GM23338 (cell line): ENCODE data around the gene STK38L. TPM values are rescaled to one million over a fixed set of nuclear protein-coding genes. Genes with fewer than 3 reads are reported as not detected.

Experiments
- ATAC-seq: fragments of 200-7000 bp; cut with Tn5 transposase; 3 replicates; pipeline ENCODE4 v1.9.1; 2020
- DNase-seq: peaks from one replicate; pipeline ENCODE4 v3.0.0-alpha.2; 2015; ENCODE audit warnings: low spot score
- H2AFZ ChIP-seq: fragments of 200-600 bp; sonication (generic); 2 replicates; pipeline ENCODE4 v1.8.0; 2016; ENCODE audit warnings: antibody characterized with exemption, mild to moderate bottlenecking, moderate library complexity
- H3F3A ChIP-seq: fragments of 200-600 bp; sonication (generic); replicated peaks from 2 replicates; pipeline ENCODE4 v1.8.0; 2017; ENCODE audit warnings: antibody characterized with exemption, mixed run types, low read depth
- H3K27ac ChIP-seq: fragments of 200-600 bp; sonication (generic); 2 replicates; pipeline ENCODE4 v1.6.1; 2016; ENCODE audit warnings: low read depth
- H3K27me3 ChIP-seq: fragments of 200-600 bp; sonication (generic); 2 replicates; pipeline ENCODE4 v1.8.0; 2016; ENCODE audit warnings: mild to moderate bottlenecking, mixed run types, moderate library complexity; ENCODE audit not compliant: insufficient read depth
- H3K36me3 ChIP-seq: fragments of 200-600 bp; sonication (generic); 2 replicates; pipeline ENCODE4 v1.8.0; 2016; ENCODE audit warnings: mild to moderate bottlenecking; ENCODE audit not compliant: insufficient read depth
- H3K4me1 ChIP-seq: fragments of 200-600 bp; sonication (generic); 2 replicates; pipeline ENCODE4 v1.8.0; 2016; ENCODE audit warnings: mild to moderate bottlenecking, moderate library complexity; ENCODE audit not compliant: insufficient read depth
- H3K4me2 ChIP-seq: fragments of 200-600 bp; sonication (generic); 2 replicates; pipeline ENCODE4 v1.7.1; 2017; ENCODE audit warnings: mixed run types
- H3K4me3 ChIP-seq: fragments of 200-600 bp; sonication (generic); 2 replicates; pipeline ENCODE4 v1.6.1; 2016; ENCODE audit warnings: mixed run types
- H3K79me2 ChIP-seq: fragments of 200-600 bp; sonication (generic); replicated peaks from 2 replicates; pipeline ENCODE4 v1.8.0; 2017; ENCODE audit warnings: mild to moderate bottlenecking; ENCODE audit not compliant: insufficient read depth
- H3K9me2 ChIP-seq: fragments of 200-600 bp; sonication (generic); 2 replicates; pipeline ENCODE4 v1.8.0; 2017; ENCODE audit not compliant: insufficient read depth
- H4K20me1 ChIP-seq: fragments of 200-600 bp; sonication (generic); replicated peaks from 2 replicates; pipeline ENCODE4 v1.8.0; 2017; ENCODE audit warnings: mild to moderate bottlenecking; ENCODE audit not compliant: insufficient read depth
- H3K27ac Mint-ChIP-seq: 2 replicates; pipeline ENCODE4 v1.8.0; 2020; ENCODE audit warnings: inconsistent platforms, mild to moderate bottlenecking, moderate library complexity, mixed read lengths
- H3K27me3 Mint-ChIP-seq: 3 replicates; pipeline ENCODE4 v1.8.0; 2022; ENCODE audit warnings: low read depth, mild to moderate bottlenecking, moderate library complexity, mixed read lengths, inconsistent platforms; ENCODE audit not compliant: insufficient read depth, poor library complexity
- H3K36me3 Mint-ChIP-seq: 3 replicates; pipeline ENCODE4 v1.8.0; 2021; ENCODE audit warnings: low read depth, mild to moderate bottlenecking, inconsistent platforms, moderate library complexity, mixed read lengths
- H3K4me1 Mint-ChIP-seq: 3 replicates; pipeline ENCODE4 v1.8.0; 2020; ENCODE audit warnings: mild to moderate bottlenecking, inconsistent platforms, mixed read lengths
- H3K4me3 Mint-ChIP-seq: 3 replicates; pipeline ENCODE4 v1.8.0; 2021; ENCODE audit warnings: moderate library complexity, mild to moderate bottlenecking, inconsistent platforms, mixed read lengths
- H3K9me3 Mint-ChIP-seq: 3 replicates; pipeline ENCODE4 v1.8.0; 2020; ENCODE audit warnings: moderate library complexity, mild to moderate bottlenecking, inconsistent platforms, mixed read lengths
- CREB1 ChIP-seq: fragments of 250-450 bp; sonication (Bioruptor Pico); IDR thresholded peaks from 2 replicates; pipeline ENCODE4 v1.5.0; 2020; ENCODE audit warnings: low read depth, mild to moderate bottlenecking, moderate library complexity
- EZH2 ChIP-seq: fragments of 200-600 bp; sonication (generic); IDR thresholded peaks from one replicate; pipeline ENCODE4 v1.8.0; 2017; ENCODE audit warnings: antibody characterized with exemption, mild to moderate bottlenecking, low read depth; ENCODE audit not compliant: unreplicated experiment
- EZH2phosphoT487 ChIP-seq: fragments of 200-600 bp; sonication (generic); IDR thresholded peaks from one replicate; pipeline ENCODE4 v1.8.1; 2018; ENCODE audit warnings: antibody characterized with exemption; ENCODE audit not compliant: unreplicated experiment
- NANOG ChIP-seq: IDR thresholded peaks from 2 replicates; pipeline ENCODE4 v1.6.1; 2016; ENCODE audit warnings: antibody characterized with exemption, borderline replicate concordance
- STAT1 ChIP-seq: IDR thresholded peaks from one replicate; pipeline ENCODE4 v1.6.1; 2016; ENCODE audit warnings: antibody characterized with exemption; ENCODE audit not compliant: unreplicated experiment
- ZNF114 ChIP-seq: fragments of 250-450 bp; sonication (Bioruptor Pico); IDR thresholded peaks from 2 replicates; pipeline ENCODE4 v1.5.0; 2020; ENCODE audit warnings: mild to moderate bottlenecking, moderate library complexity
- ZNF331 ChIP-seq: fragments of 250-450 bp; sonication (Bioruptor Pico); IDR thresholded peaks from 2 replicates; pipeline ENCODE4 v1.5.0; 2020; ENCODE audit warnings: low read depth, mild to moderate bottlenecking, moderate library complexity
- polyA plus RNA-seq: library from polyadenylated mRNA; unstranded; fragments of >200 nt; fragmentation: Nextera tagmentation; extraction: Ambion mirVana; gene quantifications from 2 replicates; pipeline ENCODE4 v1.2.1, GENCODE V29; 2016
- total RNA-seq: library from RNA; depleted of rRNA; stranded (reverse); fragments of >200 nt; shearing (Covaris generic); gene quantifications from 2 replicates; pipeline ENCODE4 v1.2.3, GENCODE V29; 2014
- TF ChIP-seq, protein P1 (sequence below): fragments of 250-450 bp; sonication (Bioruptor Pico); IDR thresholded peaks from 2 replicates; pipeline ENCODE4 v1.5.0; 2020; ENCODE audit warnings: mild to moderate bottlenecking, moderate library complexity

STK38L gene
- total and polyA plus RNA-seq, 2 experiments from 2014 or later = 28.9 to 56.5 TPM

DNA sequence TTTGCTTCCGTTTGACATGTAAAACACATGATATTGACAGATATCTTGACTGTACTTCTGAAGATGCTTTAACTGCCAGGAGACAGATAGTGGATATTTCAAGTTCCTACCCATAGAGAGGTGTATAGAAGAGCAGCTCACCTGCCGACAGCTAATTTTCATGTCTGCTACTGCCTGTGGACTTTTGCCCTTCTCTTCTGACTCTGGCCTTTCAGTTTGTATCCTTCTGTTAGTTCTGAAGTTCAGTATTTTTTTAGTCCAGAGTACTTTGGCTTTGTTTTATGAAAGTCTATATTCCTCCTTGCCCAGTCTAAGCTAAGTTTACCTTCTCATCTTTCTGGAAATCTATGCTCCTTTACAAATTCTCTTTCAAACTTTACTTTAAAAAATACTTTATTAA, 30.8 kb upstream of the STK38L start (continued):
- TF ChIP-seq ZNF331 (CRISPR knock-in tag) (no peak), NANOG (no peak), ZNF114 (CRISPR knock-in tag) (no peak), CREB1 (CRISPR knock-in tag) (no peak), STAT1 (no peak)

DNA sequence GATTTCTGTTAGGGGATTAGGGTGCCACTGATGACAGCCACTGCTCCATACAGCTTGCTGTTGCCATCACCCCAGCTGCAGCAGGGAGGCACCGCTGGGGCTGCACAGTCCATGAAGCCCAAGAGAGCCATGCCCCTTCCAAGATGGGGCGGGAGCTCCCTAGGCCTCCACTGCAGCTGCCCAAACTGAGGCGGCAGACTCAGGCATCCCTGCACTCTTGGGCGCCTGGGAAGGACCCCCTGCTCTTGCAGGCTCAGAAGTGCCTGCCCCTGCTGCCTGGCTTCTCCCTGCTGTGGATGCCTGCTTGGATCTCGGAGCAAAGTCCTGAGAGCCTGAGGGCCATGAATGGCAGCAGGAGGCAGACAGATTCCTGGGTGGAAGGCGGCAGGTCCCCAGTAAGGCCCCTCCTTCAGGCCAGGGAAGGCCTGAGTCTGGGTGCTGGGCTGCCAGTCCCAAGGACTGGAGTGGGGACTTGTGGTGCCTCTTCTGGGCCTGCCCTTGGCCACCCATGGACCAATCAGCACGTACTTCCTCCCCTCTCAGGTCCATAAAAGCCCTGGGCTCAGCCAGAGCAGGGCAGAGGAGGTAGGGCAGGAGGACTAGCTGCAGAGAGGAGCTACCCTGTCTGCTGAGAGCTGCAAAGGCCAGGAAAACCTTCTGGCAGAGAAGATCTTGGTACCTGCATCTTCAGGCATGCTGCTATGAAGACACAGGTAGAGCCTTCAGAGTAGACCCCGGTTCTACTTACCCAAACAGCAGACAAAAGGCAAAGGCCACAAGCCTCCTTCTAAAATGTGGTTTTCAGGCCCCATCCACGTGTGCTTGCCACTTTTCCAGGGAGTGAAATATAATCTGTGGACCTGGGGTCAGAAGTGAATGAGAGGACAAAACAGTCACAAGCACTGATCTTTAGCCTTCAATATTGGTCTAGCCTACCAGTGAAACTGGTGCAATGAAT, 30.0 kb upstream of the STK38L start:
- DNase-seq (no peak), ATAC-seq (no peak)
- H3F3A ChIP-seq = no peaks in the 10 kb centered on the region
- H3K79me2 ChIP-seq = no peaks in the 10 kb centered on the region
- no peaks in the 10 kb centered on the region for H3K4me1 ChIP-seq
- no peaks in the 10 kb centered on the region for H3K9me2 ChIP-seq
- Mint-ChIP-seq H3K4me3 (no peak overlapping the region), H3K27ac (no peak overlapping the region), H3K27me3 (peaks cover 3% of the 10 kb centered on the region), H3K9me3 (peaks cover 15% of the 10 kb centered on the region; the same call in 2 of the 3 replicates), H3K36me3 (no peaks in the 10 kb centered on the region; the same call in 2 of the 3 replicates), H3K4me1 (no peaks in the 10 kb centered on the region)
- no peak overlapping the region for H3K4me2 ChIP-seq
- H3K36me3 ChIP-seq = no peaks in the 10 kb centered on the region
- no peak overlapping the region for H3K27ac ChIP-seq
- H3K4me3 ChIP-seq = no peak overlapping the region
- H3K27me3 ChIP-seq = no peaks in the 10 kb centered on the region
- no peak overlapping the region for H2AFZ ChIP-seq
- no peaks in the 10 kb centered on the region for H4K20me1 ChIP-seq
- no peak for TF ChIP-seq EZH2phosphoT487
- no peak for TF ChIP-seq ZNF114 (CRISPR knock-in tag)
- TF ChIP-seq, protein P1, sequence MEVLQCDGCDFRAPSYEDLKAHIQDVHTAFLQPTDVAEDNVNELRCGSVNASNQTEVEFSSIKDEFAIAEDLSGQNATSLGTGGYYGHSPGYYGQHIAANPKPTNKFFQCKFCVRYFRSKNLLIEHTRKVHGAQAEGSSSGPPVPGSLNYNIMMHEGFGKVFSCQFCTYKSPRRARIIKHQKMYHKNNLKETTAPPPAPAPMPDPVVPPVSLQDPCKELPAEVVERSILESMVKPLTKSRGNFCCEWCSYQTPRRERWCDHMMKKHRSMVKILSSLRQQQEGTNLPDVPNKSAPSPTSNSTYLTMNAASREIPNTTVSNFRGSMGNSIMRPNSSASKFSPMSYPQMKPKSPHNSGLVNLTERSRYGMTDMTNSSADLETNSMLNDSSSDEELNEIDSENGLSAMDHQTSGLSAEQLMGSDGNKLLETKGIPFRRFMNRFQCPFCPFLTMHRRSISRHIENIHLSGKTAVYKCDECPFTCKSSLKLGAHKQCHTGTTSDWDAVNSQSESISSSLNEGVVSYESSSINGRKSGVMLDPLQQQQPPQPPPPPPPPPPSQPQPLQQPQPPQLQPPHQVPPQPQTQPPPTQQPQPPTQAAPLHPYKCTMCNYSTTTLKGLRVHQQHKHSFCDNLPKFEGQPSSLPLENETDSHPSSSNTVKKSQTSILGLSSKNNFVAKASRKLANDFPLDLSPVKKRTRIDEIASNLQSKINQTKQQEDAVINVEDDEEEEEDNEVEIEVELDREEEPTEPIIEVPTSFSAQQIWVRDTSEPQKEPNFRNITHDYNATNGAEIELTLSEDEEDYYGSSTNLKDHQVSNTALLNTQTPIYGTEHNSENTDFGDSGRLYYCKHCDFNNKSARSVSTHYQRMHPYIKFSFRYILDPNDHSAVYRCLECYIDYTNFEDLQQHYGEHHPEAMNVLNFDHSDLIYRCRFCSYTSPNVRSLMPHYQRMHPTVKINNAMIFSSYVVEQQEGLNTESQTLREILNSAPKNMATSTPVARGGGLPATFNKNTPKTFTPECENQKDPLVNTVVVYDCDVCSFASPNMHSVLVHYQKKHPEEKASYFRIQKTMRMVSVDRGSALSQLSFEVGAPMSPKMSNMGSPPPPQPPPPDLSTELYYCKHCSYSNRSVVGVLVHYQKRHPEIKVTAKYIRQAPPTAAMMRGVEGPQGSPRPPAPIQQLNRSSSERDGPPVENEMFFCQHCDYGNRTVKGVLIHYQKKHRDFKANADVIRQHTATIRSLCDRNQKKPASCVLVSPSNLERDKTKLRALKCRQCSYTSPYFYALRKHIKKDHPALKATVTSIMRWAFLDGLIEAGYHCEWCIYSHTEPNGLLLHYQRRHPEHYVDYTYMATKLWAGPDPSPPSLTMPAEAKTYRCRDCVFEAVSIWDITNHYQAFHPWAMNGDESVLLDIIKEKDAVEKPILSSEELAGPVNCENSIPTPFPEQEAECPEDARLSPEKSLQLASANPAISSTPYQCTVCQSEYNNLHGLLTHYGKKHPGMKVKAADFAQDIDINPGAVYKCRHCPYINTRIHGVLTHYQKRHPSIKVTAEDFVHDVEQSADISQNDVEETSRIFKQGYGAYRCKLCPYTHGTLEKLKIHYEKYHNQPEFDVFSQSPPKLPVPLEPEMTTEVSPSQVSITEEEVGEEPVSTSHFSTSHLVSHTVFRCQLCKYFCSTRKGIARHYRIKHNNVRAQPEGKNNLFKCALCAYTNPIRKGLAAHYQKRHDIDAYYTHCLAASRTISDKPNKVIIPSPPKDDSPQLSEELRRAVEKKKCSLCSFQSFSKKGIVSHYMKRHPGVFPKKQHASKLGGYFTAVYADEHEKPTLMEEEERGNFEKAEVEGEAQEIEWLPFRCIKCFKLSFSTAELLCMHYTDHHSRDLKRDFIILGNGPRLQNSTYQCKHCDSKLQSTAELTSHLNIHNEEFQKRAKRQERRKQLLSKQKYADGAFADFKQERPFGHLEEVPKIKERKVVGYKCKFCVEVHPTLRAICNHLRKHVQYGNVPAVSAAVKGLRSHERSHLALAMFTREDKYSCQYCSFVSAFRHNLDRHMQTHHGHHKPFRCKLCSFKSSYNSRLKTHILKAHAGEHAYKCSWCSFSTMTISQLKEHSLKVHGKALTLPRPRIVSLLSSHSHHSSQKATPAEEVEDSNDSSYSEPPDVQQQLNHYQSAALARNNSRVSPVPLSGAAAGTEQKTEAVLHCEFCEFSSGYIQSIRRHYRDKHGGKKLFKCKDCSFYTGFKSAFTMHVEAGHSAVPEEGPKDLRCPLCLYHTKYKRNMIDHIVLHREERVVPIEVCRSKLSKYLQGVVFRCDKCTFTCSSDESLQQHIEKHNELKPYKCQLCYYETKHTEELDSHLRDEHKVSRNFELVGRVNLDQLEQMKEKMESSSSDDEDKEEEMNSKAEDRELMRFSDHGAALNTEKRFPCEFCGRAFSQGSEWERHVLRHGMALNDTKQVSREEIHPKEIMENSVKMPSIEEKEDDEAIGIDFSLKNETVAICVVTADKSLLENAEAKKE (CRISPR knock-in tag) = no peak
- no peak for TF ChIP-seq EZH2
- TF ChIP-seq CREB1 (CRISPR knock-in tag) = no peak
- no peak for TF ChIP-seq STAT1
